K562 (cell line): ENCODE data around the gene KRTAP16-1. TPM values are rescaled to one million over a fixed set of nuclear protein-coding genes. Genes with fewer than 3 reads are reported as not detected.

Source experiments
- ATAC-seq: fragments of 200-7000 bp; cut with Tn5 transposase; 3 replicates; pipeline ENCODE4 v1.9.1; 2020; ENCODE audit warnings: moderate library complexity
- BruUV-seq: library from RNA; stranded (reverse); fragments of 400-500 nt; replicated peaks from 2 replicates; lab custom pipeline; 2021; lab: Mats Ljungman, UMichigan
- CTCF ChIA-PET: fragments of 300-600 bp; formaldehyde crosslinking; extraction: SDS; loops from one replicate; lab custom pipeline; 2021; ENCODE audit warnings: low intra/inter-chr PET ratio; lab: Yijun Ruan, JAX
- POLR2A ChIA-PET: fragments of 300-600, 350-650 bp; sonication (Branson Sonifier 250); formaldehyde crosslinking; extraction: SDS; loops from one replicate; lab custom pipeline; 2021; ENCODE audit warnings: antibody characterized with exemption, inconsistent platforms; lab: Yijun Ruan, JAX
- DNase-seq, 4 experiments: peaks; one replicate each; pipeline versions ENCODE4 v3.0.0 to v3.0.0-alpha.2; 2011 to 2018; ENCODE audit warnings: low spot score in 3 of 4, mixed read lengths in 3 of 4; ENCODE audit errors: extremely low read depth in 1 of 4
- FAIRE-seq: peaks from 2 replicates; lab custom pipeline; 2011; peaks lifted over from hg19 to GRCh38; lab: Jason Lieb, UNC
- H2AFZ ChIP-seq: 2 replicates; pipeline ENCODE4 v1.6.0; 2011; ENCODE audit warnings: low read depth, low read length, control low read depth, inconsistent platforms
- H3K27ac ChIP-seq: fragments of 200-600 bp; 3 replicates; pipeline ENCODE4 v1.8.0; 2011; ENCODE audit warnings: low read depth, mild to moderate bottlenecking, control low read depth, inconsistent platforms, low read length, moderate library complexity, mixed read lengths; ENCODE audit errors: extremely low read depth
- H3K27me3 ChIP-seq, 2 experiments: fragments of 300-600 bp in 1 of 2; 2 replicates in 1 of 2; 3 replicates in 1 of 2; pipeline versions ENCODE4 v1.6.0 to v1.8.0; 2011; ENCODE audit warnings: inconsistent platforms in 2 of 2, low read length in 2 of 2, mild to moderate bottlenecking in 1 of 2, mixed read lengths in 1 of 2, moderate library complexity in 1 of 2; ENCODE audit not compliant: control insufficient read depth in 2 of 2, insufficient read depth in 2 of 2
- H3K36me3 ChIP-seq: fragments of 300-600 bp; 3 replicates; pipeline ENCODE4 v1.8.0; 2011; ENCODE audit warnings: mild to moderate bottlenecking, low read length, inconsistent platforms; ENCODE audit not compliant: control insufficient read depth, insufficient read depth
- H3K4me1 ChIP-seq, 2 experiments: fragments of 200-600 bp in 1 of 2; replicated peaks in 1 of 2; 2 replicates in 1 of 2; 3 replicates in 1 of 2; pipeline versions ENCODE4 v1.5.1 to v1.8.0; 2011; ENCODE audit warnings: inconsistent platforms in 2 of 2, low read length in 2 of 2, mild to moderate bottlenecking in 1 of 2, mixed read lengths in 1 of 2, moderate library complexity in 1 of 2; ENCODE audit not compliant: control insufficient read depth in 2 of 2, insufficient read depth in 2 of 2
- H3K4me2 ChIP-seq: 2 replicates; pipeline ENCODE4 v1.6.1; 2011; ENCODE audit warnings: low read length, control low read depth, inconsistent platforms, mixed read lengths; ENCODE audit not compliant: insufficient read depth
- H3K4me3 ChIP-seq: fragments of 200-600 bp; sonication (generic), shearing (Covaris generic); 2 replicates; pipeline ENCODE4 v1.5.1; 2016; ENCODE audit warnings: control low read depth, inconsistent platforms
- H3K79me2 ChIP-seq: fragments of 200-600 bp; 3 replicates; pipeline ENCODE4 v1.8.0; 2011; ENCODE audit warnings: low read length, inconsistent platforms; ENCODE audit not compliant: control insufficient read depth, insufficient read depth
- H3K9ac ChIP-seq, 2 experiments: 2 replicates each; pipeline versions ENCODE4 v1.6.0 to v1.6.1; 2011; ENCODE audit warnings: low read depth in 2 of 2, low read length in 2 of 2, control low read depth in 1 of 2, inconsistent platforms in 1 of 2, mild to moderate bottlenecking in 1 of 2, mixed read lengths in 1 of 2; ENCODE audit not compliant: insufficient read depth in 1 of 2
- H3K9me1 ChIP-seq: one replicate; pipeline ENCODE4 v1.6.0; 2011; ENCODE audit warnings: inconsistent platforms, mild to moderate bottlenecking, low read length, moderate library complexity; ENCODE audit not compliant: control insufficient read depth, insufficient read depth
- H3K9me3 ChIP-seq: replicated peaks from 2 replicates; pipeline ENCODE4 v1.5.1; 2011; ENCODE audit warnings: low read depth, low read length, inconsistent platforms; ENCODE audit not compliant: control insufficient read depth, insufficient read depth
- H4K20me1 ChIP-seq: replicated peaks from 2 replicates; pipeline ENCODE4 v1.6.1; 2011; ENCODE audit warnings: low read length, inconsistent platforms, mixed read lengths; ENCODE audit not compliant: control insufficient read depth, insufficient read depth
- ARHGAP35 ChIP-seq: fragments of 450-650 bp; IDR thresholded peaks from 2 replicates; pipeline ENCODE4 v1.6.1; 2018; ENCODE audit not compliant: partially characterized antibody
- FIP1L1 ChIP-seq: fragments of 200-400 bp; formaldehyde crosslinking; IDR thresholded peaks from 2 replicates; pipeline ENCODE4 v1.6.1; 2018; ENCODE audit warnings: mild to moderate bottlenecking, low read depth, low read length; ENCODE audit not compliant: poor library complexity, severe bottlenecking
- HMGN3 ChIP-seq: IDR thresholded peaks from 2 replicates; pipeline ENCODE4 v1.6.1; 2011; ENCODE audit warnings: borderline replicate concordance, low read depth, mild to moderate bottlenecking, mixed read lengths, low read length; ENCODE audit not compliant: insufficient read length; ENCODE audit errors: extremely low read depth
- MTF1 ChIP-seq: fragments of 250-450 bp; sonication (Bioruptor Pico); IDR thresholded peaks from 2 replicates; pipeline ENCODE4 v1.9.0; 2021; ENCODE audit warnings: moderate library complexity, mild to moderate bottlenecking, inconsistent platforms, borderline replicate concordance
- PHTF2 ChIP-seq: fragments of 250-450 bp; sonication (Bioruptor Pico); IDR thresholded peaks from 2 replicates; pipeline ENCODE4 v1.5.0; 2021; ENCODE audit warnings: mild to moderate bottlenecking
- POLR2AphosphoS5 ChIP-seq: IDR thresholded peaks from 2 replicates; pipeline ENCODE4 v1.6.1; 2011; ENCODE audit warnings: mild to moderate bottlenecking, low read depth, low read length, moderate library complexity; ENCODE audit not compliant: control insufficient read depth, insufficient read depth
- ZBED1 ChIP-seq: IDR thresholded peaks from 2 replicates; pipeline ENCODE4 v1.6.1; 2014
- ZFP30 ChIP-seq: fragments of 250-450 bp; sonication (Bioruptor Pico); IDR thresholded peaks from 2 replicates; pipeline ENCODE4 v1.8.0; 2022; ENCODE audit warnings: moderate library complexity, mild to moderate bottlenecking, inconsistent platforms, borderline replicate concordance
- ZNF263 ChIP-seq: sonication (generic); formaldehyde crosslinking; IDR thresholded peaks from 2 replicates; pipeline ENCODE4 v1.8.0; 2022; ENCODE audit warnings: mild to moderate bottlenecking, missing genetic modification reagents, borderline replicate concordance
- ZNF785 ChIP-seq: fragments of 250-450 bp; sonication (Bioruptor Pico); IDR thresholded peaks from 2 replicates; pipeline ENCODE4 v1.4.0; 2020; ENCODE audit warnings: mild to moderate bottlenecking
- WGBS: fragments of 100-300 bp; shearing (Covaris generic); methylation state at CpG from one replicate; pipeline ENCODE4 v1.1.6; 2016; ENCODE audit warnings: low coverage, mixed read lengths; ENCODE audit not compliant: insufficient coverage; ENCODE audit errors: missing lambda C conversion rate; 5-methylcytosine and 5-hydroxymethylcytosine counted together
- in situ Hi-C: fragments of 300-500 bp; cut with MboI; formaldehyde crosslinking; loops from 4 replicates; pipeline ENCODE4 v1.15.0; 2018; ENCODE audit warnings: inconsistent platforms, mixed read lengths
- intact Hi-C: fragments of 100-400 bp; cut with micrococcal nuclease; formaldehyde crosslinking; loops from 2 replicates; pipeline ENCODE4 v1.14.2; 2022
- polyA plus RNA-seq, 8 experiments: library from polyadenylated mRNA; depleted of rRNA in 4 of 8; stranded (reverse) in 5 of 8; unstranded in 3 of 8; fragments of >200 nt; fragmentation: Nextera tagmentation in 2 of 8; fragmentation: Illumina TruSeq in 1 of 8; extraction: Ambion mirVana in 2 of 8; extraction: Trizol in 1 of 8; gene quantifications; 2 replicates each; pipeline versions ENCODE4 v1.2.1 to v1.2.3, GENCODE V29; 2011 to 2014; ENCODE audit warnings: inconsistent platforms in 1 of 8, missing spikeins in 1 of 8
- total RNA-seq, 7 experiments: library from RNA; depleted of rRNA in 6 of 7; stranded (reverse); fragments of >200 nt in 6 of 7; fragmentation: Illumina TruSeq in 2 of 7; extraction: Trizol in 2 of 7; gene quantifications; 2 replicates each; pipeline versions ENCODE4 v1.2.1 to v1.2.3, GENCODE V29; 2011 to 2021; ENCODE audit warnings: low replicate concordance in 1 of 7

KRTAP16-1 gene
- total and polyA plus RNA-seq, 9 of the 15 experiments (the other 6 are each of a cell fraction or from before 2014, with no cell fraction given), result not detected

GRCh38 chr17:41339571-41340172 is 30.6 kb upstream of the KRTAP16-1 start:
- H3K9me3 ChIP-seq, result no peaks in the 10 kb centered on the region
- no peak overlapping the region for H2AFZ ChIP-seq
- WGBS, result 0% methylated on average over 2 of the region's 2 CpGs
- peaks cover 0 to 3% of the 10 kb centered on the region in 2 experiments; a peak in 1 of 5 replicates for H3K27me3 ChIP-seq
- CTCF ChIA-PET, result no interaction called here
- no peaks in the 10 kb centered on the region for H3K9me1 ChIP-seq
- BruUV-seq, result no TSS peak
- intact Hi-C loops, result no loop called here
- no peaks in the 10 kb centered on the region for H3K36me3 ChIP-seq
- POLR2A ChIA-PET, result interaction anchor here (0.8 kb wide), 1 partner anchor 38 kb away, joined by 3 read pairs; no protein-coding TSS in a partner anchor
- H3K27ac ChIP-seq, result no peak overlapping the region
- no peak overlapping the region for H3K9ac ChIP-seq
- no peaks in the 10 kb centered on the region for H4K20me1 ChIP-seq
- TF ChIP-seq ARHGAP35 (no peak), POLR2AphosphoS5 (no peak), ZNF785 (CRISPR knock-in tag) (no peak)
- TF ChIP-seq, all 486 proteins: peak for 0
- Histone ChIP-seq H3K79me2 (no peaks in the 10 kb centered on the region), H3K4me3 (no peak overlapping the region), H3K4me2 (no peak overlapping the region), H3K4me1 (no peaks in the 10 kb centered on the region)
- no peak for FAIRE-seq
- in situ Hi-C loops, result no loop called here
- no peak for ATAC-seq
- no peak for DNase-seq

- Histone ChIP-seq H3K4me1 (no peaks in the 10 kb centered on the region), H3K9me1 (no peaks in the 10 kb centered on the region), H4K20me1 (no peaks in the 10 kb centered on the region), H3K79me2 (no peaks in the 10 kb centered on the region), H3K36me3 (no peaks in the 10 kb centered on the region), H2AFZ (no peak overlapping the region), H3K27me3 (peaks cover 0 to 3% of the 10 kb centered on the region in 2 experiments; a peak in 1 of 5 replicates), H3K9ac (no peak overlapping the region), H3K9me3 (no peaks in the 10 kb centered on the region), H3K4me3 (no peak overlapping the region), H3K4me2 (no peak overlapping the region), H3K27ac (no peak overlapping the region)
- intact Hi-C loops (no loop called here), in situ Hi-C loops (no loop called here)
- no TSS peak for BruUV-seq
- POLR2A ChIA-PET, result interaction anchor here (0.8 kb wide), 1 partner anchor 38 kb away, joined by 3 read pairs; no protein-coding TSS in a partner anchor
- ATAC-seq (no peak), FAIRE-seq (no peak), DNase-seq (no peak)
- 1% methylated on average over 5 of the region's 5 CpGs for WGBS
- CTCF ChIA-PET, result no interaction called here
- no peak for TF ChIP-seq HMGN3
- TF ChIP-seq ZBED1, result no peak
- no peak for TF ChIP-seq PHTF2 (CRISPR knock-in tag)
- TF ChIP-seq FIP1L1, result no peak
- no peak for TF ChIP-seq ZFP30 (CRISPR knock-in tag)
- no peak for TF ChIP-seq ZNF263 (CRISPR knock-in tag)
- TF ChIP-seq MTF1, result no peak
These were observed 29.9 kb upstream of the KRTAP16-1 start for GRCh38 chr17:41338961-41339485.
